Neutrophil (primary cell): ENCODE measurements around the gene TGIF2.
A peak's percentile ranks its signal among the peaks of the same experiment; 100 is the strongest.

Experiments
- H3K27ac ChIP-seq: fragments of 200-600 bp; sonication (generic); 2 replicates; pipeline ENCODE4 v1.5.1; 2016; ENCODE audit warnings: mild to moderate bottlenecking, moderate library complexity
- H3K27me3 ChIP-seq: fragments of 200-600 bp; sonication (generic); 2 replicates; pipeline ENCODE4 v1.6.0; 2016; ENCODE audit warnings: mild to moderate bottlenecking
- H3K36me3 ChIP-seq: fragments of 200-600 bp; sonication (generic); 2 replicates; pipeline ENCODE4 v1.5.1; 2017
- H3K4me1 ChIP-seq, 2 experiments: fragments of 200-600 bp in 1 of 2; sonication (generic) in 1 of 2; 1 replicate in 1 of 2; 2 replicates in 1 of 2; pipeline versions ENCODE4 v1.5.1 to v1.6.1; 2013 to 2016; ENCODE audit warnings: low read depth in 1 of 2, low read length in 1 of 2, mild to moderate bottlenecking in 1 of 2, moderate library complexity in 1 of 2; ENCODE audit not compliant: control insufficient read depth in 1 of 2, insufficient read depth in 1 of 2
- H3K4me3 ChIP-seq, 2 experiments: fragments of 200-600 bp in 1 of 2; sonication (generic) in 1 of 2; 1 replicate in 1 of 2; 2 replicates in 1 of 2; pipeline ENCODE4 v1.5.1; 2013 to 2016; ENCODE audit warnings: low read depth in 1 of 2, low read length in 1 of 2, mild to moderate bottlenecking in 1 of 2, moderate library complexity in 1 of 2
- H3K9me3 ChIP-seq: fragments of 200-600 bp; sonication (generic); 2 replicates; pipeline ENCODE4 v1.5.1; 2016
- TF ChIP-seq, protein P1 (sequence below): fragments of 200-600 bp; sonication (generic); IDR thresholded peaks from 2 replicates; pipeline ENCODE4 v1.5.1; 2016; ENCODE audit warnings: antibody characterized with exemption

Gene TGIF2

DNA sequence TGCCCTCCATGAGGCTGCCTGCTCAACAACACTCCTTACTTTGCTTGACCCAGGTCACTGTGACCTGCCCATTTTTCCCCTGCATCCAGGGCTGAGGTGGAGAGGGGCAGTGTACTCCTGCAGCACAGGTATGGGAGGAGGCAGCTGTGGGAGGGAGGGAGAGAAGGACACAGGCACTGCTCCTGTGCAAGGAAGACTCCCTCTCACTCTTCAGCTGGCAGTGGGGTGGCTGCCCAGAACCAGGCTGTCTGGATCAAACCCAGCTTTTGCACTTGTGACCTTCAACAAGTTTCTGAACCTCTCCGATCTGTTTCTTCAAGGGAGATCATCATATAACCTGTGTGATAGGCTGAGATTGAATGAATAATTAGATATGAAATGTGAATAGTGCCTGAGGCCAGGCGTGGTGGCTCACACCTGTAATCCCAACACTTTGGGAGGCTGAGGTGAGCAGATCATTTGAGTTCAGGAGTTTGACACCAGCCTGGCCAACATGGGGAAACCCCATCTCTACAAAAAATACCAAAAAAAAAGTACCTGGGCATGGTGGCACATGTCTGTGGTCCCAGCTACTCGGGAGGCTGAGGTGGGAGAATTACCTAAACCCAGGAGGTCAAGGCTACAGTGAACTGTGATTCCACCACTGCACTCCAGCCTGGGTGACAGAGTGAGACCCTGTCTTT, 14.1 kb downstream of the TGIF2 start:
- Histone ChIP-seq H3K27ac (no peak overlapping the region), H3K27me3 (no peaks in the 10 kb centered on the region), H3K36me3 (no peaks in the 10 kb centered on the region), H3K4me3 (no peak overlapping the region), H3K4me1 (peaks cover 5% of the 10 kb centered on the region in 2 experiments), H3K9me3 (no peaks in the 10 kb centered on the region)
- TF ChIP-seq, protein P1, sequence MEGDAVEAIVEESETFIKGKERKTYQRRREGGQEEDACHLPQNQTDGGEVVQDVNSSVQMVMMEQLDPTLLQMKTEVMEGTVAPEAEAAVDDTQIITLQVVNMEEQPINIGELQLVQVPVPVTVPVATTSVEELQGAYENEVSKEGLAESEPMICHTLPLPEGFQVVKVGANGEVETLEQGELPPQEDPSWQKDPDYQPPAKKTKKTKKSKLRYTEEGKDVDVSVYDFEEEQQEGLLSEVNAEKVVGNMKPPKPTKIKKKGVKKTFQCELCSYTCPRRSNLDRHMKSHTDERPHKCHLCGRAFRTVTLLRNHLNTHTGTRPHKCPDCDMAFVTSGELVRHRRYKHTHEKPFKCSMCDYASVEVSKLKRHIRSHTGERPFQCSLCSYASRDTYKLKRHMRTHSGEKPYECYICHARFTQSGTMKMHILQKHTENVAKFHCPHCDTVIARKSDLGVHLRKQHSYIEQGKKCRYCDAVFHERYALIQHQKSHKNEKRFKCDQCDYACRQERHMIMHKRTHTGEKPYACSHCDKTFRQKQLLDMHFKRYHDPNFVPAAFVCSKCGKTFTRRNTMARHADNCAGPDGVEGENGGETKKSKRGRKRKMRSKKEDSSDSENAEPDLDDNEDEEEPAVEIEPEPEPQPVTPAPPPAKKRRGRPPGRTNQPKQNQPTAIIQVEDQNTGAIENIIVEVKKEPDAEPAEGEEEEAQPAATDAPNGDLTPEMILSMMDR: no peak

DNA sequence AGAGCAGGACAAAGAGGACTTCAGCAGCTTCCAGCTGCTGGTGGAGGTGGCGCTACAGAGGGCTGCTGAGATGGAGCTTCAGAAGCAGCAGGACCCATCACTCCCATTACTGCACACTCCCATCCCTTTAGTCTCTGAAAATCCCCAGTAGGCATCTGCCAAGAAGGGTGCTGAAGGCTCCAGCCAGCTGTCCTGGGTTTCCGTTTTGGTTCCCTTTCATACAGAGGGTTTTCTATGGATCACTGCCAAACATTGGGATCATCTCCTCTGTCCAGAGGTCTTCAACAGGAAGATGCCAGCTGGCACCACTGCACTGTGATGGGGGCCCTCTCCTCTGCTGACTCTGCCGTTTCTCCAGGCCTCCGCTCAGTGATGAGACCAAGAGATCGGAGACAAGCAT, 17.9 kb downstream of the TGIF2 start:
- peaks cover 5% of the 10 kb centered on the region in 2 experiments for H3K4me1 ChIP-seq

DNA sequence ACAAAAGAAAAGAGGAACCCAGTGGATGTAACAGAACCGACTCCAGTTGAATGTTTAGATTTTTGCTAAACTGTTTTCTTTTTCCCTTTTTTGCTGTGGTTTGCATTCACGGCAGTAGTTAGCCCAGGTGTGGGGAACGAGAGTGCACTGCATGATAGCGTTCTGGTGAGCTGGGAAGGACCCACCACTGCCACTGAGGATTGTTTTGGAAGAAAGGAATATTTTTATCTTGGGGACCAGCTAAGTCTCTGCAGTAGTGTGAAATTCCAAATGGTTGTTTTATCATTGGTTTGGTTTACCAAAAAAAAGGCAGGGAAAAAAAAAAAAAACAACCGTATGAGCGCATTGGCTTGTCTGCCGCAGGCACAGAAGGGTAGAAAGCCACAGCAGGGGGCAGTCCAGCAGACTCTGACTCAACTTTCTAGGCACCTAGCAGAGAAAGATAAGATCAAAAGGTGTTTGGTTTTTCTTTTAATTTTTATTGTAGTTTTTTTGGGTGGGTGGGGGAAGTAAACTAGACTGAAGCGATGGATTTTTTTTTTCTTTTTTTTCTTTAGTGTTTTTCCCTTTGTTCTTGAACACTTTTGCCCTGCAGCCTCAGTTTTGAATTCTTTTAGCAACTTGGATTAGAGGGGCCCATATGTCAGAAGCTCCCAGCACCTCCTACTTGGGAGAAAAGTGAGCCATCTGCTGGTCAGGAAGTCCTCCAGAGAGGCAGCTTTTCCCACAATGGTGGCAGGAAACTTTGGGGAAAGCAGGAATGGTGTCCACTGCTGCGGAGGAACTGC, 18.7 kb downstream of the TGIF2 start:
- H3K27me3 ChIP-seq: no peaks in the 10 kb centered on the region
- H3K4me1 ChIP-seq: peaks cover 5% of the 10 kb centered on the region in 2 experiments
- H3K9me3 ChIP-seq: no peaks in the 10 kb centered on the region
- TF ChIP-seq, protein P1: no peak
- no peak overlapping the region for H3K4me3 ChIP-seq
- H3K36me3 ChIP-seq: no peaks in the 10 kb centered on the region
- H3K27ac ChIP-seq: no peak overlapping the region

More for the DNA sequence above, 17.9 kb downstream of the TGIF2 start:
- Histone ChIP-seq H3K27ac (no peak overlapping the region), H3K4me3 (no peak overlapping the region), H3K36me3 (no peaks in the 10 kb centered on the region), H3K27me3 (no peaks in the 10 kb centered on the region), H3K9me3 (no peaks in the 10 kb centered on the region)
- TF ChIP-seq, protein P1: no peak

DNA sequence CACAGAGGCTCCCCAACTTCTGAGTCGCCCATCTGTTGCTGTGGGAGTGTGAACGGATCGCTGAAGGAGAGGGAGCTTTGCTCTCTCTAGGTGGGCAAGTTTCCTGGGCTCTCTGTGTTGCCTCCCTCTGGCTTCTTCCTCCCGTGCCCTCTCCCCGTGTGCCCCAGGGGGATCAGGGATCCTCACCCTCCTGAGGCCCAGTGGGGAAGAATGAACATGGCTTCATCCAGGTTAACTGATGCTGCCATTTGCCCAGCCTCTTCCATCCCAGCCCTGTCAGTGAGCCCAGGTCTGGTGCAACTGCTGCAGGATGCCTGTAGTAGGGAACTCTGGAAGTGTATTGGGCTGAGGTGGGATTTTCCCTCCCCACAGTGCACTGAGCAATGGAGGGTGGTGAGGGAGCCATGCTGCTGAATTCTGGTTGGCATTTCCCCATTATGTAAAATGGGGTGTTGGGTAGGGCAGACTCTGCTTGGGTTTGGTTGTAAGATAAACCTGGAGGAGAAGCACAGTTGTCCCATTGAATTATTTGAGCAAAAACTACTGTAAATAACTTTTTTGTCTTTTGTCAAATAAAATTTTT, 20.0 kb downstream of the TGIF2 start:
- Histone ChIP-seq H3K4me3 (no peak overlapping the region), H3K27me3 (no peaks in the 10 kb centered on the region), H3K4me1 (peaks cover 3% of the 10 kb centered on the region in 2 experiments), H3K27ac (no peak overlapping the region), H3K36me3 (no peaks in the 10 kb centered on the region), H3K9me3 (no peaks in the 10 kb centered on the region)
- TF ChIP-seq, protein P1: no peak

DNA sequence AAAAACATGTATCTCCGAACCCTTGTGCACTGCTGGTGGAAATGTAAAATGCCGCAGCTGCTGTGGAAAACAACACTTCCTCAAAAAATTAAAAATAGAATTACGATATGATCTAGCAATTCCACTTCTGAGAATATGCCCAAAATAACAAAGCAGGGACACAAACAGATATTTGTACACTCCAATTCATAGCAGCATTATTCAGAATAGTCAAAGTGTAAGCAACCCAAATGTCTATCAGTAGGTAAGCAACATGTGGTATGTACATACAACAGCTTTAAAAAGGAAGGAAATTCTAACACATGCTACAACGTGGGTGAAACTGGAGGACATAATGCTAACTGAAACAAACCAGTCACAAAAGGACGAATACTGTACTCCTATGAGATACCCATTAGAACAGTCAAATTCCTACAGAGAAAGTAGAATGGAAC, 26.5 kb downstream of the TGIF2 start:
- Histone ChIP-seq H3K27ac (peak overlapping the region; percentile 61), H3K4me1 (peaks cover 17 to 19% of the 10 kb centered on the region in 2 experiments), H3K4me3 (no peak overlapping the region), H3K27me3 (no peaks in the 10 kb centered on the region), H3K9me3 (no peaks in the 10 kb centered on the region), H3K36me3 (no peaks in the 10 kb centered on the region)
- TF ChIP-seq, protein P1: no peak
